ENCODE results near the gene USP6. TPM values are rescaled to one million over a fixed set of nuclear protein-coding genes. Genes with fewer than 3 reads are reported as not detected.

USP6 gene
- total RNA-seq, 1 experiment from 2014 or later, result 0.10 TPM

DNA sequence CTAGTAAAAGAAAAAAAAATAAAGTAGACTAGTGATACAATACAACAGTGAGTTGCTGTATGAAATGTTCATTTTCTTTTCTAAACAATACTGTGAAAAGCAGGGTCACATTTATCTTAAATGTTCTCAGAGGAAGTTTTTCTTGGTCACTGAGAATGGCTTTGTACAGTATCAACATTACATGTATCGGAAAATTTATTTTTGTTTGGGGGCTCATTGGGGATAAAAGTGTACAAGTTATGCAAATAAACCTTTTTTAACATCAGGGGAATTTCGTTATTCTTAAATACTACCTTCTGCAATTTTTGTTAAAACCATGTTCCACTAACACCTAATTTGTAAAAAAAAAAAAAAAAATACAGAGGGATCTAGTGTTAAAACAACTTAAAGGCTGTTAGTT is 84.5 kb downstream of the USP6 start:
- TF ChIP-seq, protein P1, sequence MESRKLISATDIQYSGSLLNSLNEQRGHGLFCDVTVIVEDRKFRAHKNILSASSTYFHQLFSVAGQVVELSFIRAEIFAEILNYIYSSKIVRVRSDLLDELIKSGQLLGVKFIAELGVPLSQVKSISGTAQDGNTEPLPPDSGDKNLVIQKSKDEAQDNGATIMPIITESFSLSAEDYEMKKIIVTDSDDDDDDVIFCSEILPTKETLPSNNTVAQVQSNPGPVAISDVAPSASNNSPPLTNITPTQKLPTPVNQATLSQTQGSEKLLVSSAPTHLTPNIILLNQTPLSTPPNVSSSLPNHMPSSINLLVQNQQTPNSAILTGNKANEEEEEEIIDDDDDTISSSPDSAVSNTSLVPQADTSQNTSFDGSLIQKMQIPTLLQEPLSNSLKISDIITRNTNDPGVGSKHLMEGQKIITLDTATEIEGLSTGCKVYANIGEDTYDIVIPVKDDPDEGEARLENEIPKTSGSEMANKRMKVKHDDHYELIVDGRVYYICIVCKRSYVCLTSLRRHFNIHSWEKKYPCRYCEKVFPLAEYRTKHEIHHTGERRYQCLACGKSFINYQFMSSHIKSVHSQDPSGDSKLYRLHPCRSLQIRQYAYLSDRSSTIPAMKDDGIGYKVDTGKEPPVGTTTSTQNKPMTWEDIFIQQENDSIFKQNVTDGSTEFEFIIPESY (IDR thresholded peaks at IDR 0.05; ENCODE audit: extremely low read depth, insufficient replicate concordance, low read length), result no peak
- TF ChIP-seq ZNF274 (IDR thresholded peaks at IDR 0.05; ENCODE audit: low read depth, low read length), result no peak
- TF ChIP-seq SRF (IDR thresholded peaks at IDR 0.05; ENCODE audit: low read depth), result no peak
- no peak for TF ChIP-seq YY1 (IDR thresholded peaks at IDR 0.05; ENCODE audit: extremely low read depth, insufficient replicate concordance, low read depth, low read length)
- no peak for TF ChIP-seq CEBPB (IDR thresholded peaks at IDR 0.05; ENCODE audit: low read depth)
- TF ChIP-seq ZFX (IDR thresholded peaks at IDR 0.05), result no peak
- no peak for TF ChIP-seq EGR1 (IDR thresholded peaks at IDR 0.05; ENCODE audit: low read depth)
- no peak for TF ChIP-seq JUND (IDR thresholded peaks at IDR 0.05)
- TF ChIP-seq, protein P2, sequence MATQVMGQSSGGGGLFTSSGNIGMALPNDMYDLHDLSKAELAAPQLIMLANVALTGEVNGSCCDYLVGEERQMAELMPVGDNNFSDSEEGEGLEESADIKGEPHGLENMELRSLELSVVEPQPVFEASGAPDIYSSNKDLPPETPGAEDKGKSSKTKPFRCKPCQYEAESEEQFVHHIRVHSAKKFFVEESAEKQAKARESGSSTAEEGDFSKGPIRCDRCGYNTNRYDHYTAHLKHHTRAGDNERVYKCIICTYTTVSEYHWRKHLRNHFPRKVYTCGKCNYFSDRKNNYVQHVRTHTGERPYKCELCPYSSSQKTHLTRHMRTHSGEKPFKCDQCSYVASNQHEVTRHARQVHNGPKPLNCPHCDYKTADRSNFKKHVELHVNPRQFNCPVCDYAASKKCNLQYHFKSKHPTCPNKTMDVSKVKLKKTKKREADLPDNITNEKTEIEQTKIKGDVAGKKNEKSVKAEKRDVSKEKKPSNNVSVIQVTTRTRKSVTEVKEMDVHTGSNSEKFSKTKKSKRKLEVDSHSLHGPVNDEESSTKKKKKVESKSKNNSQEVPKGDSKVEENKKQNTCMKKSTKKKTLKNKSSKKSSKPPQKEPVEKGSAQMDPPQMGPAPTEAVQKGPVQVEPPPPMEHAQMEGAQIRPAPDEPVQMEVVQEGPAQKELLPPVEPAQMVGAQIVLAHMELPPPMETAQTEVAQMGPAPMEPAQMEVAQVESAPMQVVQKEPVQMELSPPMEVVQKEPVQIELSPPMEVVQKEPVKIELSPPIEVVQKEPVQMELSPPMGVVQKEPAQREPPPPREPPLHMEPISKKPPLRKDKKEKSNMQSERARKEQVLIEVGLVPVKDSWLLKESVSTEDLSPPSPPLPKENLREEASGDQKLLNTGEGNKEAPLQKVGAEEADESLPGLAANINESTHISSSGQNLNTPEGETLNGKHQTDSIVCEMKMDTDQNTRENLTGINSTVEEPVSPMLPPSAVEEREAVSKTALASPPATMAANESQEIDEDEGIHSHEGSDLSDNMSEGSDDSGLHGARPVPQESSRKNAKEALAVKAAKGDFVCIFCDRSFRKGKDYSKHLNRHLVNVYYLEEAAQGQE (IDR thresholded peaks at IDR 0.05; ENCODE audit: low read depth), result no peak
- TF ChIP-seq FOSL1 (IDR thresholded peaks at IDR 0.05; ENCODE audit: low read depth), result no peak
- no peak for TF ChIP-seq EZH2 (IDR thresholded peaks at IDR 0.05)
- no peak for TF ChIP-seq POLR2A (IDR thresholded peaks at IDR 0.05; ENCODE audit: borderline replicate concordance, extremely low read depth, insufficient read depth, insufficient read length)
- TF ChIP-seq, protein P3, sequence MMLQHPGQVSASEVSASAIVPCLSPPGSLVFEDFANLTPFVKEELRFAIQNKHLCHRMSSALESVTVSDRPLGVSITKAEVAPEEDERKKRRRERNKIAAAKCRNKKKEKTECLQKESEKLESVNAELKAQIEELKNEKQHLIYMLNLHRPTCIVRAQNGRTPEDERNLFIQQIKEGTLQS (IDR thresholded peaks at IDR 0.05), result no peak
- TF ChIP-seq CBX3 (IDR thresholded peaks at IDR 0.05; ENCODE audit: low read depth), result no peak
- TF ChIP-seq, protein P4, sequence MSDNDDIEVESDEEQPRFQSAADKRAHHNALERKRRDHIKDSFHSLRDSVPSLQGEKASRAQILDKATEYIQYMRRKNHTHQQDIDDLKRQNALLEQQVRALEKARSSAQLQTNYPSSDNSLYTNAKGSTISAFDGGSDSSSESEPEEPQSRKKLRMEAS (IDR thresholded peaks at IDR 0.05), result no peak
- TF ChIP-seq ELF1 (IDR thresholded peaks at IDR 0.05; ENCODE audit: borderline replicate concordance, low read depth), result no peak
- no peak for TF ChIP-seq EZH2phosphoT487 (IDR thresholded peaks at IDR 0.05; ENCODE audit: borderline replicate concordance)
- H3K4me3 ChIP-seq (replicated peaks in 1 of 2; ENCODE audit: low read depth in 1 of 2, low read length in 2 of 2), result no peak overlapping the region
- no peaks in the 10 kb centered on the region for H3K27me3 ChIP-seq (ENCODE audit: insufficient read depth, low read length)
- H3K9me2 ChIP-seq (ENCODE audit: insufficient read depth), result no peaks in the 10 kb centered on the region
- no peaks in the 10 kb centered on the region for H3K9me3 ChIP-seq (ENCODE audit: control insufficient read depth in 1 of 2, insufficient read depth in 1 of 2, low read depth in 1 of 2, low read length in 2 of 2)
- ChIA-PET RAD21 (ENCODE audit: low non-redundant PET in 1 of 2, low total read pairs in 2 of 2, uncharacterized antibody in 2 of 2, unreplicated experiment in 2 of 2) (no interaction called here), CTCF (no interaction called here), POLR2A (no interaction called here)
- no TSS peak for BruUV-seq (replicated peaks)
- peaks cover 0 to 4% of the 10 kb centered on the region in 2 experiments; a peak in 1 of 4 replicates for H3K4me1 ChIP-seq (ENCODE audit: control insufficient read depth in 1 of 2, insufficient read depth in 2 of 2, low read length in 2 of 2)
- no peak overlapping the region for H2AFZ ChIP-seq (ENCODE audit: low read depth, low read length, poor library complexity, severe bottlenecking)
- DNase-seq (ENCODE audit: low read depth, low spot score), result no peak
- no peaks in the 10 kb centered on the region for H3K36me3 ChIP-seq (ENCODE audit: control insufficient read depth in 1 of 2, insufficient read depth in 2 of 2, low read length in 2 of 2)
- H3K27ac ChIP-seq (ENCODE audit: low read depth, low read length), result no peak overlapping the region
- no peak overlapping the region for H3K9ac ChIP-seq (ENCODE audit: low read length)
- no peak overlapping the region for H3K4me2 ChIP-seq (ENCODE audit: low read length)
- no peaks in the 10 kb centered on the region for H3K79me2 ChIP-seq (ENCODE audit: insufficient read depth, low read length)
- no peak for ATAC-seq
- no peaks in the 10 kb centered on the region for H4K20me1 ChIP-seq (ENCODE audit: insufficient read depth)
- intact Hi-C loops (cut with micrococcal nuclease), result no loop called here
